Measurements from ENCODE around the gene ZBTB20.

Gene ZBTB20

GRCh38 chr3:114756506-114757279 is 390.4 kb downstream of the ZBTB20 start:
- DNase-seq = no peak

- DNase-seq = no peak
Measured at GRCh38 chr3:114746502-114746901, 400.6 kb downstream of the ZBTB20 start.

GRCh38 chr3:114745322-114746240 is 401.5 kb downstream of the ZBTB20 start:
- peak in 1 of 3 experiments; percentile 24 for DNase-seq

- DNase-seq = no peak
Measured at GRCh38 chr3:114743746-114744485, 403.2 kb downstream of the ZBTB20 start.

- no peak for DNase-seq
Measured at GRCh38 chr3:114741066-114741465, 406.0 kb downstream of the ZBTB20 start.

GRCh38 chr3:114739627-114740026 is 407.5 kb downstream of the ZBTB20 start:
- DNase-seq = no peak

GRCh38 chr3:114732353-114732752 is 414.7 kb downstream of the ZBTB20 start:
- DNase-seq = no peak

- DNase-seq = no peak
Measured at GRCh38 chr3:114730397-114730796, 416.7 kb downstream of the ZBTB20 start.

GRCh38 chr3:114727373-114727772 is 419.7 kb downstream of the ZBTB20 start:
- no peak for DNase-seq

- no peak for DNase-seq
Measured at GRCh38 chr3:114725966-114726365, 421.1 kb downstream of the ZBTB20 start.

GRCh38 chr3:114722530-114722929 is 424.6 kb downstream of the ZBTB20 start:
- DNase-seq = no peak

- no peak for DNase-seq
Measured at GRCh38 chr3:114721864-114722263, 425.2 kb downstream of the ZBTB20 start.

GRCh38 chr3:114721209-114721608 is 425.9 kb downstream of the ZBTB20 start:
- DNase-seq = no peak

- no peak for DNase-seq
Measured at GRCh38 chr3:114718898-114719210, 428.2 kb downstream of the ZBTB20 start.

- no peak for DNase-seq
Measured at GRCh38 chr3:114718071-114718897, 428.8 kb downstream of the ZBTB20 start.

GRCh38 chr3:114716916-114717315 is 430.2 kb downstream of the ZBTB20 start:
- no peak for DNase-seq

GRCh38 chr3:114716126-114716525 is 431.0 kb downstream of the ZBTB20 start:
- no peak for DNase-seq

- DNase-seq = peak in 1 of 3 experiments; percentile 22
Measured at GRCh38 chr3:114714957-114715460, 432.1 kb downstream of the ZBTB20 start.

GRCh38 chr3:114714237-114714636 is 432.9 kb downstream of the ZBTB20 start:
- DNase-seq = peak in 1 of 3 experiments; percentile 17

GRCh38 chr3:114712728-114713492 is 434.2 kb downstream of the ZBTB20 start:
- no peak for DNase-seq

- no peak for DNase-seq
Measured at GRCh38 chr3:114711321-114711886, 435.7 kb downstream of the ZBTB20 start.
